Neural crest cell (in vitro differentiated cells): ENCODE results near the gene OR5C1. TPM values are rescaled to one million over a fixed set of nuclear protein-coding genes. Genes with fewer than 3 reads are reported as not detected.

Source experiments
- total RNA-seq: library from RNA; stranded (reverse); gene quantifications from 2 replicates; pipeline ENCODE4 v1.2.1, GENCODE V29; 2021

The OR5C1 gene
- total RNA-seq, 1 donor from 2014 or later = not detected

Other genes with a start within 250 kb of the OR5C1 start
- not detected in 2 replicates for gene OR1N2, start 235.8 kb upstream of the OR5C1 start, total RNA-seq
- gene OR1L8, start 205.5 kb upstream of the OR5C1 start, total RNA-seq = not detected in 2 replicates
- not detected in 2 replicates for gene OR1Q1, start 174.2 kb upstream of the OR5C1 start, total RNA-seq
- not detected in 2 replicates for gene OR1B1, start 131.3 kb upstream of the OR5C1 start, total RNA-seq
- gene OR1L1, start 127.2 kb upstream of the OR5C1 start, total RNA-seq = not detected in 2 replicates
- gene OR1L3, start 113.8 kb upstream of the OR5C1 start, total RNA-seq = not detected in 2 replicates
- gene OR1L4, start 64.9 kb upstream of the OR5C1 start, total RNA-seq = not detected in 2 replicates
- not detected in 2 replicates for gene OR1L6, start 46.6 kb upstream of the OR5C1 start, total RNA-seq
- gene OR1K1, start 11.2 kb downstream of the OR5C1 start, total RNA-seq = not detected in 2 replicates
- gene PDCL, start 39.7 kb downstream of the OR5C1 start, total RNA-seq = 29.3 and 30.5 TPM in 2 replicates
- 53.5 and 54.1 TPM in 2 replicates for gene RC3H2, start 116.4 kb downstream of the OR5C1 start, total RNA-seq
- 8.4 and 9.4 TPM in 2 replicates for gene ZBTB6, start 124.4 kb downstream of the OR5C1 start, total RNA-seq
- gene ZBTB26, start 142.6 kb downstream of the OR5C1 start, total RNA-seq = 13.2 and 13.5 TPM in 2 replicates
- 54.9 and 59.5 TPM in 2 replicates for gene RABGAP1, start 152.1 kb downstream of the OR5C1 start, total RNA-seq
- gene GPR21, start 244.7 kb downstream of the OR5C1 start, total RNA-seq = 1.0 TPM in 1 of 2 replicates, not detected in the other